Measurements from ENCODE around the gene SCARF1.
"Not testable (repeated sequence)": the region's sequence is repeated elsewhere in the genome, so short reads cannot be mapped to it uniquely, and the experiment has no call there.

The SCARF1 gene

GRCh38 chr17:1661045-1661444 is 15.5 kb upstream of the SCARF1 start:
- in situ Hi-C loops (cut with HindIII; ENCODE audit: low pct_unique_long_range_greater_than_20kb, low sequenced_read_pairs), result no loop called here
- no peak for DNase-seq (ENCODE audit: low read depth in 1 of 2, low spot score in 1 of 2)
- TF ChIP-seq JUND (IDR thresholded peaks at IDR 0.05; ENCODE audit: low read depth), result no peak

GRCh38 chr17:1658100-1658499 is 12.6 kb upstream of the SCARF1 start:
- no peak for TF ChIP-seq JUND (IDR thresholded peaks at IDR 0.05; ENCODE audit: low read depth)
- in situ Hi-C loops (cut with HindIII; ENCODE audit: low pct_unique_long_range_greater_than_20kb, low sequenced_read_pairs), result no loop called here
- no peak for DNase-seq (ENCODE audit: low read depth in 1 of 2, low spot score in 1 of 2)

GRCh38 chr17:1653735-1654134 is 8.2 kb upstream of the SCARF1 start:
- no peak for TF ChIP-seq JUND (IDR thresholded peaks at IDR 0.05; ENCODE audit: low read depth)
- in situ Hi-C loops (cut with HindIII; ENCODE audit: low pct_unique_long_range_greater_than_20kb, low sequenced_read_pairs), result no loop called here
- no peak for DNase-seq (ENCODE audit: low read depth in 1 of 2, low spot score in 1 of 2)

- in situ Hi-C loops (cut with HindIII; ENCODE audit: low pct_unique_long_range_greater_than_20kb, low sequenced_read_pairs); DNase-seq (ENCODE audit: low read depth in 1 of 2, low spot score in 1 of 2): not testable (repeated sequence)
Measured at GRCh38 chr17:1652794-1653193, 7.3 kb upstream of the SCARF1 start.

GRCh38 chr17:1651559-1651844 is 6.0 kb upstream of the SCARF1 start:
- in situ Hi-C loops (cut with HindIII; ENCODE audit: low pct_unique_long_range_greater_than_20kb, low sequenced_read_pairs), result no loop called here
- DNase-seq (ENCODE audit: low read depth in 1 of 2, low spot score in 1 of 2), result no peak
- TF ChIP-seq JUND (IDR thresholded peaks at IDR 0.05; ENCODE audit: low read depth), result no peak

- in situ Hi-C loops (cut with HindIII; ENCODE audit: low pct_unique_long_range_greater_than_20kb, low sequenced_read_pairs), result no loop called here
Measured at GRCh38 chr17:1650731-1651558, 5.4 kb upstream of the SCARF1 start.

GRCh38 chr17:1649844-1650501 is 4.4 kb upstream of the SCARF1 start, which contains the start of gene RILP:
RILP (minus strand) TSS chr17:1649866; CDS start chr17:1649804, 62 bp downstream.
- TF ChIP-seq JUND (IDR thresholded peaks at IDR 0.05; ENCODE audit: low read depth), result no peak
- in situ Hi-C loops (cut with HindIII; ENCODE audit: low pct_unique_long_range_greater_than_20kb, low sequenced_read_pairs), result no loop called here
- peak; percentile 59 to 88 for DNase-seq (ENCODE audit: low read depth in 1 of 2, low spot score in 1 of 2)

More at GRCh38 chr17:1650731-1651558, 5.4 kb upstream of the SCARF1 start:
- no peak for DNase-seq (ENCODE audit: low read depth in 1 of 2, low spot score in 1 of 2)
- TF ChIP-seq JUND (IDR thresholded peaks at IDR 0.05; ENCODE audit: low read depth), result no peak

GRCh38 chr17:1648963-1649843 is 3.7 kb upstream of the SCARF1 start:
- TF ChIP-seq JUND (IDR thresholded peaks at IDR 0.05; ENCODE audit: low read depth), result no peak
- peak; percentile 67 to 94 for DNase-seq (ENCODE audit: low read depth in 1 of 2, low spot score in 1 of 2)
- in situ Hi-C loops (cut with HindIII; ENCODE audit: low pct_unique_long_range_greater_than_20kb, low sequenced_read_pairs), result no loop called here

- no peak for DNase-seq (ENCODE audit: low read depth in 1 of 2, low spot score in 1 of 2)
- in situ Hi-C loops (cut with HindIII; ENCODE audit: low pct_unique_long_range_greater_than_20kb, low sequenced_read_pairs), result no loop called here
Measured at GRCh38 chr17:1648173-1648962, 2.8 kb upstream of the SCARF1 start.

GRCh38 chr17:1647802-1648171 is 2.3 kb upstream of the SCARF1 start:
- TF ChIP-seq JUND (IDR thresholded peaks at IDR 0.05; ENCODE audit: low read depth), result no peak
- in situ Hi-C loops (cut with HindIII; ENCODE audit: low pct_unique_long_range_greater_than_20kb, low sequenced_read_pairs), result no loop called here
- DNase-seq (ENCODE audit: low read depth in 1 of 2, low spot score in 1 of 2), result no peak

More at GRCh38 chr17:1648173-1648962, 2.8 kb upstream of the SCARF1 start:
- no peak for TF ChIP-seq JUND (IDR thresholded peaks at IDR 0.05; ENCODE audit: low read depth)

GRCh38 chr17:1646199-1646875 is 805 bp upstream of the SCARF1 start:
- TF ChIP-seq JUND (IDR thresholded peaks at IDR 0.05; ENCODE audit: low read depth), result no peak
- in situ Hi-C loops (cut with HindIII; ENCODE audit: low pct_unique_long_range_greater_than_20kb, low sequenced_read_pairs), result no loop called here
- no peak for DNase-seq (ENCODE audit: low read depth in 1 of 2, low spot score in 1 of 2)
